ENCODE data around the gene C3orf85. TPM values are rescaled to one million over a fixed set of nuclear protein-coding genes. Genes with fewer than 3 reads are reported as not detected.

The C3orf85 gene
- polyA plus RNA-seq, 3 donors: not detected

- Histone ChIP-seq H4K20me1 (ENCODE audit: insufficient read depth, low read length) (no peaks in the 10 kb centered on the region), H3K4me2 (replicated peaks; ENCODE audit: extremely low read depth, low read length, poor library complexity, severe bottlenecking) (no peak overlapping the region), H3K9ac (ENCODE audit: insufficient read depth, low read length, poor library complexity, severe bottlenecking) (no peak overlapping the region), H3K27ac (ENCODE audit: low read depth in 1 of 2, low read length in 2 of 2) (no peak overlapping the region), H3K9me3 (replicated peaks in 1 of 2; ENCODE audit: control insufficient read depth in 1 of 2, insufficient read depth in 1 of 2, low read length in 2 of 2) (no peaks in the 10 kb centered on the region), H3K4me3 (replicated peaks in 1 of 3; ENCODE audit: low read depth in 2 of 3, low read length in 3 of 3) (no peak overlapping the region), H3K27me3 (ENCODE audit: control insufficient read depth in 2 of 2, insufficient read depth in 2 of 2, low read length in 2 of 2) (no peaks in the 10 kb centered on the region), H3K36me3 (replicated peaks in 1 of 2; ENCODE audit: control insufficient read depth in 1 of 2, insufficient read depth in 2 of 2, low read length in 2 of 2) (no peaks in the 10 kb centered on the region), H2AFZ (ENCODE audit: insufficient read depth, low read depth, low read length, poor library complexity, severe bottlenecking) (no peak overlapping the region), H3K79me2 (ENCODE audit: insufficient read depth, low read length) (no peaks in the 10 kb centered on the region), H3K4me1 (ENCODE audit: control insufficient read depth in 1 of 2, insufficient read depth in 2 of 2, low read length in 2 of 2) (peaks cover 6 to 10% of the 10 kb centered on the region in 2 donors)
- Mint-ChIP-seq H3K27ac (no peak overlapping the region), H3K9me3 (peaks cover 2 to 11% (median 5%) of the 10 kb centered on the region in 7 donors), H3K4me1 (peaks cover 11% of the 10 kb centered on the region), H3K27me3 (ENCODE audit: low read depth in 3 of 3) (peaks cover 0 to 2% (median 0%) of the 10 kb centered on the region in 3 donors), H3K4me3 (no peak overlapping the region), H3K36me3 (no peaks in the 10 kb centered on the region)
- TF ChIP-seq CTCF (IDR thresholded peaks at IDR 0.05): no peak
- DNase-seq: no peak
- intact Hi-C loops (cut with micrococcal nuclease): no loop called here
These were observed 10.6 kb upstream of the C3orf85 start for GRCh38 chr3:109125902-109126301.

- H3K27me3 Mint-ChIP-seq (ENCODE audit: low read depth in 3 of 3): peaks cover 0 to 2% (median 0%) of the 10 kb centered on the region in 3 donors
These were observed 9.0 kb upstream of the C3orf85 start for GRCh38 chr3:109127553-109127952.

More at GRCh38 chr3:109127553-109127952, 9.0 kb upstream of the C3orf85 start:
- Histone ChIP-seq H3K27me3 (ENCODE audit: control insufficient read depth in 2 of 2, insufficient read depth in 2 of 2, low read length in 2 of 2) (no peaks in the 10 kb centered on the region), H2AFZ (ENCODE audit: insufficient read depth, low read depth, low read length, poor library complexity, severe bottlenecking) (no peak overlapping the region), H3K27ac (ENCODE audit: low read depth in 1 of 2, low read length in 2 of 2) (no peak overlapping the region), H4K20me1 (ENCODE audit: insufficient read depth, low read length) (no peaks in the 10 kb centered on the region), H3K9ac (ENCODE audit: insufficient read depth, low read length, poor library complexity, severe bottlenecking) (no peak overlapping the region), H3K4me1 (ENCODE audit: control insufficient read depth in 1 of 2, insufficient read depth in 2 of 2, low read length in 2 of 2) (peaks cover 4 to 5% of the 10 kb centered on the region in 2 donors), H3K9me3 (replicated peaks in 1 of 2; ENCODE audit: control insufficient read depth in 1 of 2, insufficient read depth in 1 of 2, low read length in 2 of 2) (no peaks in the 10 kb centered on the region), H3K36me3 (replicated peaks in 1 of 2; ENCODE audit: control insufficient read depth in 1 of 2, insufficient read depth in 2 of 2, low read length in 2 of 2) (no peaks in the 10 kb centered on the region), H3K79me2 (ENCODE audit: insufficient read depth, low read length) (no peaks in the 10 kb centered on the region), H3K4me2 (replicated peaks; ENCODE audit: extremely low read depth, low read length, poor library complexity, severe bottlenecking) (no peak overlapping the region), H3K4me3 (replicated peaks in 1 of 3; ENCODE audit: low read depth in 2 of 3, low read length in 3 of 3) (no peak overlapping the region)
- no peak for TF ChIP-seq CTCF (IDR thresholded peaks at IDR 0.05)
- Mint-ChIP-seq H3K36me3 (no peaks in the 10 kb centered on the region), H3K9me3 (peaks cover 2 to 11% (median 5%) of the 10 kb centered on the region in 7 donors), H3K27ac (no peak overlapping the region), H3K4me1 (peaks cover 5% of the 10 kb centered on the region), H3K4me3 (no peak overlapping the region)
- intact Hi-C loops (cut with micrococcal nuclease): no loop called here
- WGBS (ENCODE audit: insufficient coverage): no CpG with 5 or more reads among the region's 2 CpGs
- no peak for DNase-seq

Measured in CD14-positive monocyte (primary cell).